ENCODE results near the gene FBXO45. TPM values are rescaled to one million over a fixed set of nuclear protein-coding genes. Genes with fewer than 3 reads are reported as not detected.

FBXO45 gene
- total RNA-seq, 1 experiment from 2014 or later = 18.6 TPM

DNA sequence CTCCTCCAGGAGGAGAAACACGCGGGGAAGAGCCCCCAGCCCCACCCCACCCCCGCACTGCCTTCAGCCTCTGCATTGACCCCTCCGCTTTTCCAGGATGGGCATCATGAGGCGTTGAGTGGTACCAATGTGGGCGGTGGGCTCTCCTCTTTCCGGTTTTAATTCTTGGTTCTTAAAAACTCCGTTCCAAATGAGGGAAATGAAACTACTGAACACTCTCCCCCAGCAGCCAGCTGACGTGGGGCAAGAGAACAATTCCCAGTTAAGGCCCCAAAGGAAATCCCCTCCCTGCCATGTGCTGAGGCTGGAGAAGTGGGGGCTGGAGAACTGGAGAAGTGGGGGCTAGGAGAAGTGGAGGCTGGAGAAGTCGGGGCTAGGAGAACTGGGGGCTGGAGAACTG is 65.8 kb downstream of the FBXO45 start:
- peaks cover 0 to 5% (median 0%) of the 10 kb centered on the region in 3 experiments; a peak in 2 of 7 replicates for H3K36me3 Mint-ChIP-seq (ENCODE audit: insufficient read depth in 1 of 3, low read depth in 3 of 3)
- H3T11ph ChIP-seq (ENCODE audit: low read length) = no peak overlapping the region
- no peaks in the 10 kb centered on the region for H4K20me1 ChIP-seq (ENCODE audit: control insufficient read depth, insufficient read depth, insufficient read length)
- H3K27ac Mint-ChIP-seq = no peak overlapping the region; a peak in 1 of 7 replicates
- H2BK5ac ChIP-seq (ENCODE audit: insufficient read length, low read length) = no peak overlapping the region
- DNase-seq = no peak
- H3K23ac ChIP-seq (ENCODE audit: insufficient read length, low read depth, low read length) = no peak overlapping the region
- H3K4ac ChIP-seq (ENCODE audit: low read depth, low read length) = no peak overlapping the region
- H3K4me3 Mint-ChIP-seq = no peak overlapping the region
- H3K56ac ChIP-seq (ENCODE audit: insufficient read length, low read depth, low read length) = no peak overlapping the region
- H2BK120ac ChIP-seq (ENCODE audit: low read depth, low read length, poor library complexity, severe bottlenecking) = no peak overlapping the region
- H3K18ac ChIP-seq (ENCODE audit: insufficient read length, low read depth, low read length) = no peak overlapping the region
- H3K9me3 Mint-ChIP-seq = no peaks in the 10 kb centered on the region
- no peak overlapping the region for H2AK5ac ChIP-seq (ENCODE audit: insufficient read length, low read length)
- H2BK15ac ChIP-seq (ENCODE audit: low read depth, low read length) = no peak overlapping the region
- H3K27me3 Mint-ChIP-seq (ENCODE audit: low read depth) = peaks cover 16% of the 10 kb centered on the region
- H3K79me1 ChIP-seq (ENCODE audit: insufficient read depth, low read depth, low read length, poor library complexity, severe bottlenecking) = no peaks in the 10 kb centered on the region
- peaks cover 34 to 40% of the 10 kb centered on the region in 2 experiments for H3K4me1 Mint-ChIP-seq
- H4K91ac ChIP-seq (ENCODE audit: insufficient read length, low read depth, low read length) = no peak overlapping the region
- H2BK12ac ChIP-seq (ENCODE audit: insufficient read length, low read depth, low read length) = no peak overlapping the region
- TF ChIP-seq, protein P1, sequence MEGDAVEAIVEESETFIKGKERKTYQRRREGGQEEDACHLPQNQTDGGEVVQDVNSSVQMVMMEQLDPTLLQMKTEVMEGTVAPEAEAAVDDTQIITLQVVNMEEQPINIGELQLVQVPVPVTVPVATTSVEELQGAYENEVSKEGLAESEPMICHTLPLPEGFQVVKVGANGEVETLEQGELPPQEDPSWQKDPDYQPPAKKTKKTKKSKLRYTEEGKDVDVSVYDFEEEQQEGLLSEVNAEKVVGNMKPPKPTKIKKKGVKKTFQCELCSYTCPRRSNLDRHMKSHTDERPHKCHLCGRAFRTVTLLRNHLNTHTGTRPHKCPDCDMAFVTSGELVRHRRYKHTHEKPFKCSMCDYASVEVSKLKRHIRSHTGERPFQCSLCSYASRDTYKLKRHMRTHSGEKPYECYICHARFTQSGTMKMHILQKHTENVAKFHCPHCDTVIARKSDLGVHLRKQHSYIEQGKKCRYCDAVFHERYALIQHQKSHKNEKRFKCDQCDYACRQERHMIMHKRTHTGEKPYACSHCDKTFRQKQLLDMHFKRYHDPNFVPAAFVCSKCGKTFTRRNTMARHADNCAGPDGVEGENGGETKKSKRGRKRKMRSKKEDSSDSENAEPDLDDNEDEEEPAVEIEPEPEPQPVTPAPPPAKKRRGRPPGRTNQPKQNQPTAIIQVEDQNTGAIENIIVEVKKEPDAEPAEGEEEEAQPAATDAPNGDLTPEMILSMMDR (conservative IDR thresholded peaks at IDR 0.05) = no peak
- peaks cover 2% of the 10 kb centered on the region; the same call in 1 of the 2 replicates for H3K4me1 ChIP-seq (ENCODE audit: insufficient read depth, low read length)
- H2BK20ac ChIP-seq (ENCODE audit: low read depth, low read length, poor library complexity, severe bottlenecking) = no peak overlapping the region
- WGBS (ENCODE audit: extremely low coverage, insufficient read length, low lambda C conversion rate) = no CpG with 5 or more reads among the region's 10 CpGs
- no peak overlapping the region for H3K14ac ChIP-seq (ENCODE audit: insufficient read depth, low read length)
- H3K27ac ChIP-seq (ENCODE audit: insufficient read length, low read depth, low read length) = no peak overlapping the region
- no peak overlapping the region for H3K9ac ChIP-seq (ENCODE audit: extremely low read depth, insufficient read length, low read length)
- no peak overlapping the region for H4K8ac ChIP-seq (replicated peaks; ENCODE audit: insufficient read length, low read depth, low read length)
- no peak overlapping the region for H3K4me2 ChIP-seq (ENCODE audit: insufficient read depth, insufficient read length, low read length)
- H2AFZ ChIP-seq (ENCODE audit: low read length) = no peak overlapping the region
- no peaks in the 10 kb centered on the region for H3K9me3 ChIP-seq (ENCODE audit: control insufficient read depth, low read depth, low read length)
- no peaks in the 10 kb centered on the region; the same call in 1 of the 2 replicates for H3K27me3 ChIP-seq (ENCODE audit: insufficient read depth, low read length)
- no peaks in the 10 kb centered on the region for H3K79me2 ChIP-seq (ENCODE audit: insufficient read depth, low read length)
- H3K23me2 ChIP-seq (ENCODE audit: insufficient read length, low read depth, low read length, poor library complexity, severe bottlenecking) = peaks cover 8% of the 10 kb centered on the region
- no peak overlapping the region for H4K5ac ChIP-seq (ENCODE audit: insufficient read length, low read depth, low read length)

All from H9 (cell line).